T-helper 22 cell (primary cell): ENCODE data around the gene FAM111A.

Source experiments
- DNase-seq: peaks from one replicate; pipeline ENCODE4 v3.0.0-alpha.2; 2020; ENCODE audit warnings: low read depth

FAM111A gene

GRCh38 chr11:59180168-59180776 is 37.6 kb downstream of the FAM111A start:
- no peak for DNase-seq

- no peak for DNase-seq
These were observed 38.3 kb downstream of the FAM111A start for GRCh38 chr11:59180907-59181306.

- DNase-seq, result no peak
These were observed 39.2 kb downstream of the FAM111A start for GRCh38 chr11:59181746-59182456.

- no peak for DNase-seq
These were observed 39.9 kb downstream of the FAM111A start for GRCh38 chr11:59182457-59183151.

GRCh38 chr11:59183771-59184170 is 41.1 kb downstream of the FAM111A start:
- DNase-seq, result no peak

GRCh38 chr11:59184691-59185339 is 42.2 kb downstream of the FAM111A start:
- DNase-seq, result no peak

GRCh38 chr11:59185386-59185945 is 42.8 kb downstream of the FAM111A start:
- no peak for DNase-seq

- DNase-seq, result no peak
These were observed 43.5 kb downstream of the FAM111A start for GRCh38 chr11:59186130-59186594.

- DNase-seq, result no peak
These were observed 44.4 kb downstream of the FAM111A start for GRCh38 chr11:59187035-59187434.

- no peak for DNase-seq
These were observed 44.9 kb downstream of the FAM111A start for GRCh38 chr11:59187587-59187986.

GRCh38 chr11:59188954-59189353 is 46.3 kb downstream of the FAM111A start:
- no peak for DNase-seq

- no peak for DNase-seq
These were observed 47.3 kb downstream of the FAM111A start for GRCh38 chr11:59189986-59190385.

- no peak for DNase-seq
These were observed 48.4 kb downstream of the FAM111A start for GRCh38 chr11:59191095-59191494.

- DNase-seq, result no peak
These were observed 49.2 kb downstream of the FAM111A start for GRCh38 chr11:59191890-59192289.

GRCh38 chr11:59192446-59193020 is 49.9 kb downstream of the FAM111A start:
- DNase-seq, result no peak

- DNase-seq, result no peak
These were observed 51.0 kb downstream of the FAM111A start for GRCh38 chr11:59193587-59194130.

GRCh38 chr11:59195586-59195985 is 52.9 kb downstream of the FAM111A start:
- no peak for DNase-seq

GRCh38 chr11:59196777-59197176 is 54.1 kb downstream of the FAM111A start:
- DNase-seq, result no peak

GRCh38 chr11:59197991-59198390 is 55.3 kb downstream of the FAM111A start:
- no peak for DNase-seq

- no peak for DNase-seq
These were observed 56.1 kb downstream of the FAM111A start for GRCh38 chr11:59198726-59199125.

- DNase-seq, result no peak
These were observed 57.1 kb downstream of the FAM111A start for GRCh38 chr11:59199546-59200422.
